ENCODE results near the gene GMDS. TPM values are rescaled to one million over a fixed set of nuclear protein-coding genes. Genes with fewer than 3 reads are reported as not detected.

GMDS gene
- polyA plus RNA-seq, 4 donors, result 29.7 to 80.9 (median 73.4) TPM

DNA sequence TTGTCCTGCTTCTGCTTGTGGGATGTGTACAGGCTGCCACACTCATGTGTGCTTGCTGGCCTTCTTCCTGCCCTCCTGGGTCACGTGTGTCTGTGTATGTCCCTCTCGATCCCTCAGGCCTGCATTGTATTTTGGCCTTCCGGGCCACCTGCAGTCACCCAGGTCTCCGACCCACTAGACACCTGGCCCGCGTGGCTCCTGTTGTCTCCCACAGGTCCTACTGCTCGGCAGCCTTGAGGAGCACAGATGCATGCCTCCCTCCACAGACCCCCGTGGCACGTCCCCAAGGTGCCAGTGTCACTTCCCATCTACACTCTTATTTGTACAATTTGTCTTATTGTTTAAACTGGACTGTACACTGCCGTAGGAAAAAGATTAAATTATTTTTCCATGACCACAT is 592.6 kb downstream of the GMDS start:
- DNase-seq (ENCODE audit: low read depth in 4 of 4, low spot score in 3 of 4), result no peak

DNA sequence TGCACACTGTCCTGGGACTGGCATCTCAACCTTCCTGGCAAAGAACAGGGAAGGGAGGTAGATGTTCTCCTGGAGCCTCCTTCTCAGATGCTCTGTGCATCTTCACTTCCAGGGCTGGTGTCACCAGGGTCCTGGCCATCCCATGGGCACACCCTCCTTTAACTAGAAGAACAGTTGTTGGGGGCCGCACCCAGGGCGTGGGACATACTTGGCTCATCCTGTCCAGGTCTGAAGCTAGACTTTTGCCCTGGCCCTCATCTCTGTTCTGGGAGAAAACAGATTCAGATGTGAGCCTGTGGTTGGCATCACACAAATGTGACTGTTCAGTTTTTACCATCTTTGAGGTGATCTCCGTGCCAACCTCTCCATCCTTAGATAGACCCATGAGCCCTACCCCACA is 594.0 kb downstream of the GMDS start:
- DNase-seq (ENCODE audit: low read depth in 4 of 4, low spot score in 3 of 4), result no peak

DNA sequence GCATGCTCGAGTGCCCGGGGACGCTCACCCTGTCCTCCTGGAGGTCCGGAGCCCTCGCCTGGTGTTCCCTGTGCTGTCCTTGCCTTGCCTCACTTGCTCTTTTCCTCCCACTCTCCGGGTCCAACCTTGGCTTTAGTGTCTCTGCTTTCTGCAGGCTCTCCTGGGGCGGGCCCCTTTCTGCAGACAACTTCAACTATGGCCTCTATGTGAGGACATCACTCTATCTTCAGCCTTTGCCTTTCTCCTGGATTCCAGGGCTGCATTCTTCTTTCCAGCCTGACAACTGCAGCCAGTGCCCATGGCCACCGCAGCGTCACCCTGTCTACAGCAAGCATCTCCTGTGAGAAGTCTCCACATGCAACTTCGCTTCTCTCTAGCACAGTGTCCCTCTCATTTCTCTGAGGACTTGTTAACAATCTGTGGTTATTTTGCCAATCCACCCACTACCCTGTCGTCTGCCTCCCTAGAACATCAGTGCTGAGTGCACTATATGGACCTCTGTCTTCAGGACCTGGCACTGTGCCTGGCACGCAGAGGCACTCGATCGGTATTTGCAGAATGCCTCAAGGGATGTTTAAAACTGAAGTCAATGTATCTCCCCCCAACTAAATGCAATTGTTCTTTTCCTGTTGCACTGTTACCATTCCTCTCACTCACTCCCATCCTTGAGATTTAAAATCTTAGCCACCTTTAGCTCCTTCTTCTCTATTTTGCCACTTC is 599.8 kb downstream of the GMDS start:
- no peak for DNase-seq (ENCODE audit: low read depth in 4 of 4, low spot score in 3 of 4)

DNA sequence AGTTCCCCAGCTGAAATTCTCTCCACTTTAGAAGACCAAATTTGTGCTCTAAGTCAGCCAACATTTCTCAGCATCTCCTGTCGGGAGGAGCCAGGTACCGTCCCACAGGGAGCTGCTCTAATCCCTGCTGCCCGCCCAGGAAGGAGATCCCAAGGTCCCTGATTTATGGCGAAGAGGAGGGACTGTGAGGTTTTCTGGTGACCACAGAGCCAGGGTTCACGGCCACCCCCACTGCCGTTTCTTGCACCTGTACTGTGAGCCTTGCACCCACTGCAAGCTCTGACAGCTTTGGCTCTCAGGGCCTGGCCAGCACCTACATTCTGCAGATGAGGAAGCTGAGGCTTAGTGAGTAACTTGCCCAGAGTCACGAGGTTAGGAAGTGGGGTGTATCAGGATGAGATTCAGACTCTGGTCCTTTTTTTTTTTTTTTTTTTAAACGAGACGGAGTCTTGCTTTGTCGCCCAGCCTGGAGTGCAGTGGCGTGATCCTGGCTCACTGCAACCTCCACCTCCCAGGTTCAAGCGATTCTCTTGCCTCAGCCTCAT is 600.8 kb downstream of the GMDS start:
- no peak for DNase-seq (ENCODE audit: low read depth in 4 of 4, low spot score in 3 of 4)

DNA sequence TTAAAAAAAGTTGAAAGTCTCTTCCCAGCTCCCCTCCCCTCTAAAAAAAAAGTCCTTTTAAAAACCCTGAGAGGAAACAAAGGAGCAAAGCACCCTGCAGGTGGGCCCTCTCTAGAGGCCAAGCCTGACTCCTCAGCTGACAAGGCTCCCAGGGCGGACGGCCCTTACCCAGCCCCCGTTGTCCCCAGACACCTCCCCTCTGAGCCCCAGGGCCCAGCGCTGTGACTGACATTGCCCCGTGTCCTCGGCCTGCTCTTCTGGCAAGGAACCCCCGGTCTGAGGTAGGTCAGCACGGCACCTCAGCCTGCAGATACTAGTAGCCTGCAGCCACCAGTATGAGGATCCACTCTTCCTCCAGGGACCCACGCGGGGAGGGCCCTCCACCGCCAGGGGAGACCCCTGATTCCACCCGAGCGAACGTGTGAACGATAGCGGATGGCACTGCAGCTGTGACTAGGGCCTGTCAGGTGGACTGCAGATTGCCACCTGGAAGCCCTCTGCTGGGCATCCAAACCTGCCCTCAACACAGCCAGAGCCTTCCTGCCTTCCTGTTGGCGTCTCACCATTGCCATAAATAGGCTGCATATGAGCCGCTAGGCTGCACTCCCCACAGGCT is 601.5 kb downstream of the GMDS start:
- DNase-seq (ENCODE audit: low read depth in 4 of 4, low spot score in 3 of 4), result no peak

DNA sequence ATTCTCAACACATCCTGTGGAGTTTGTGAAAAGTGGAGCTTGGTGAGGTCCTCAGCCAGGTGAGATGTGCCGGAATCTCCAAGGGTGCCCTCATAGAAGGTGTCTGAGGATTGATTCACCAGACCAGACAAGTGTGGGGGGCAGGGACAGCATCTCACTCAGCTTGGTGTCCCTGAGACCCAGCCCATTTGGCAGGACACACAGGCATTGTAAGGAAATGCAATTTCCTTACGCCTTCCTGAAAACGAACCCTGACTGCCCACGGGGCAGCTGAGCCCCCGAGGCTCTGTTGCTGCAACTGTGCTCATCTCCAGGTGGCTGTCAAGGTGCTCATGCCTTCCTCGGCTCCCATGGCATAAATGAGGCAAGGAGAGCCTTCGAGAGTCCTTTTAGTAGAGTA is 602.3 kb downstream of the GMDS start:
- no peak for DNase-seq (ENCODE audit: low read depth in 4 of 4, low spot score in 3 of 4)

DNA sequence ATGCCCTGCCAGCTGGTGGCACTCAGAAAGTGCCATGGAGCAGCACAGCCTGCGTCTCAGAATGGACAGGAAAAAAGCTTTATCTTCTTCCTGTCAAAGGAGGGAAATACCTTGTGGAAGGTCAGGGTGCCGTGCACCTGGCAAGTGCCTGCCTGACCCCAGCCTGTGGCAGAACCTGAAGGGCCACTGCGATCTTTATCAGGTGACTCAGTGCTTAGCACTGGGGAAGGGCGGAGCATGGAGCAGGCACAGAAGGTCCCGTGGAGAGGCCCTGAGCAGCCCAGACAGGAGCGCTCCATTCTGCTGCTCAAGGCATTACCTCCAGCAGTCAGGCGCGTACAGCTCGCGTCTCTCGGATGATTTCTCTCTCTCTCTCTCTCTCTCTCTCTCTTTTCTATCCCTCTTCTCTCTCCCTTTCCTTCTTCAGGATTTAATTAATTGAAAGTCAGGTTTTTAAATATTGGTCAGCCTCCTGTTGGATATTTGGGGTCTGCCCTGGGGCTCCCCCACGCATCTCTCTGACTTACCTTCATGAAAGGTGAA is 604.0 kb downstream of the GMDS start:
- DNase-seq (ENCODE audit: low read depth in 4 of 4, low spot score in 3 of 4), result no peak

DNA sequence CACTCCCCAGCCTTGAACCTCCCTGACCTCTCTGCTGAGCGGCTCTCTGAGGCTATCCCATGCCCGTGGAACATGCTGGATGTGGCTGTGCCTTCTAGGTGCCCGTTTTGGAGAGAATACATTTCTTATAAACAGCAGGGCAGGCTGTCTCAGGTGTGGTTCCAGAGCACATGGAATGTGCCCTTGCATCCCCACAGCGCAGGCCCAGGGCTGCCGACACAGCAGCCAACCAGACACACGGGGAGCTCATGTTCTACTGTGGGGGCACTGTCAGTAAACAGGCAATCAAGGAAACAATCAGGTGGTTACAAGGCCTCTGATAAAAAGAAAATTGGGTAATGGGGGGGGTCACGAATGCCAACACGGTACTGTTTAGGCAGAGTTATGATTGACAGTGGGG is 604.9 kb downstream of the GMDS start:
- DNase-seq (ENCODE audit: low read depth in 4 of 4, low spot score in 3 of 4), result no peak

DNA sequence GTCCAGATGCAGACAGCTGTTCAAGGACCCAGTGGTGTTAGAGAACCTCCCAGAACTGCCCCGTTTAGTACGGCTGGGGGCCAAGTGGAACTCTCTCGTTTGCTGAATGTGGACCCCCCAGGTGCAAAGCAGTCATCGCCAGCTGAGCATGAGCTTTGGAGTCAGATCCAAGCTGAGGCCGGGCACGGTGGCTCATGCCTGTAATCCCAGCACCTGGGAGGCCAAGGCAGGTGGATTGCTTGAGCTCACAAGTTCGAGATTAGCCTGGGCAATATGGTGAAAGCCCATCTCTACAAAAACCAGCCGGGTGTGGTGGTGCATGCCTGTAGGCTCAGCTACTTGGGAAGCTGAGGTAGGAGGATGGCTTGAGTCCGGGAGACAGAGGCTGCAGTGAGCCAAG is 606.0 kb downstream of the GMDS start:
- DNase-seq (ENCODE audit: low read depth in 4 of 4, low spot score in 3 of 4), result no peak

DNA sequence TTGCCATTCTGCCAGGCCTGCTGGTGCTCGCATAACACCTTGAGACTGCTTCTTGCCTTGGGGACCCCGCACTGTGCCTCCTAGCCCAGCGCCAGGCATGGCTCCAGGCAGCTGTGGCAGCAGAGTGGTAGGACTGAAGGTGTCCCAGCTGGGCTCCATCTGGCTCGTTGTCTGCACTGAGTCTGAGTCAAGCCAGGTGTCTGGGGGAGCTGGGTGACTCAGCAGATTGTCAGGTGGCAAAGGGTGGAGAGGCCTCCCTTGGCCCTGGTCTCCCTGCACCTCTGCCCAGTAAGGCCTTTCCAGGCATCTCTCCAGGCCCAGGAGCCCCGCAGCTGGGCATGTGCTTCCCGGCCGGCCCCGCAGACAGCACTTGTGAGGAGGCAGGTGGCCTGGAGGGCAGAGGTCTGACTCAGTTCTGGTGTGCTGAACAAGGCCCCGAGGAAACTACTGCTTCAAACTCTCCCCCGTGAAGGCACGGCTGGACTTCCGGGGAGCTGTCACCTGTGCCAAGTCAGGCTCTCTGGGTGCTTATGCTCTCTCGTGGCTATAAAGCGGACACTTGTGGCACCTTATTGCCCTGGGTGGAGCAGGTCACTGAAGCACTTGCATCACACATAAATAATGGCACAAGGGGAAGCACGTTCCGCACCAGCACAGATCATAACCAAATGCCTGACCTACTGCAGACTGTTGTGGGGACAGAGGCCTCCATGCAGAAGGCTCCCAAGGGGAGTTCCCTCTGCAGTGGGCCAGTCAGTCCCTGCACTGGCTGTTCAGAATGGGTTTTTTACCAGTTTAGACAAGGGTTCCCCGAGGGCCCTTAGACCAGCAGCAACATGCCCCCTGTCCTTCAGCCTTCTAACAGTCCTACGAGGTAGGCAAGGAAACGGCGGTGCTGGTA is 608.2 kb downstream of the GMDS start:
- no peak for DNase-seq (ENCODE audit: low read depth in 4 of 4, low spot score in 3 of 4)

DNA sequence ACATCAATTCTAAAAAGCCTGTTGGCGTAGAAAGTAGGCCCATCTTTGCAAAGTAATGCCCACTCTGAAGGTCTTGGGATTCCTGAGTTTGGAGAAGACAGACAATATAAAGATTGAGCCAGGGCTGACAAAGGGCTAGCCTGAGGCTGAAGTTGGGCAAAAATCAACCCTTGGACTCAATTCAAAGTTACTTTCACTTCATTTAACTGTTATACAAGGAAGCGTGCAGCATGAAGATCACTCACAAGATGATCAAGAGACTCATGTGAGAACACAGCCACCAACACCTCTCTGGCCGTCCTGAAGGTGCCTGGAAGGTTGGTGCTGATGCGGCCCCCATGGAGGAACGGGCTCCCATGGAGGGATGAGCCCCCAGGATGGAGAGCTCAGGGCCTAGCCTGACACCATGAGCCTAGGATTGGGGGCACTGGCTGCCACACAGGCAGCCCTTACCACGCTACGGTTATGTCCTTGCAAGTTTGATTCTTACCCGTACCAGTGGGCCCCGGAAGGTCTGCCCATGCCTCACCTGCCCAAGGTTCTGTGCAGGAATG is 609.1 kb downstream of the GMDS start:
- no peak for DNase-seq (ENCODE audit: low read depth in 4 of 4, low spot score in 3 of 4)

DNA sequence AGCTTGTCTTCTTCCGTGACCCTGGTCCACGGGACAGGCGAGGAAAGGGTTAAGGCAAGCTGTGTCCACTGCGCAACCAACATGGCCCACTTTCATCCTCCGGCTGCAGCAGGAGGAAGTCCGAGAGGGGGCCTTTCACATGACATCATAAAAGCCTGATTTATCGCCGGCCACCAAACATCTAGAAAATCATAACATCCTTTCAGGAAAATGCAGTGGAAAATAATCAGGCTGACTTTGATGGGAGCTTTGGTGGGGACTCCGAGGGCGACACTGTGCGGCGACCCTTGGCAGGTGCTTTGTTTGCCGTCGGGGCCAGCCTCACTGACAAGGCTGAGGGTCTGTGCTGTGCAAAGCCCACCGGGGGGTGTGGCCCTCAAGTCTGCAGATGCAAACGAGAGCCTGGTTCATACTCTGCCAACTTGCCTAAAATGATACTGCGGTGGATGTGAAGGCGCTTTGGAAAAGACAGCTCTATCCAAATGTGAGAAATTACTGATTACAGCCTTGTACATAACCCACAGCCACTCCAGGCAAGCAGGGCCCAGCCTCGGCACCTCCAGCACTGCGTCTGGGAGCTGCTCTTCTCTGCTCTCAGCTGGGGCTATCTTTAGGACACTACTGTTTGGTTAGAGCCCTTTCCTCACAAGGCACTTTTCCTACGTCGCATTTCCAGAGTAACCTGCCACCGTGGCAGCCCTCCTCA is 609.9 kb downstream of the GMDS start:
- DNase-seq (ENCODE audit: low read depth in 4 of 4, low spot score in 3 of 4), result no peak

DNA sequence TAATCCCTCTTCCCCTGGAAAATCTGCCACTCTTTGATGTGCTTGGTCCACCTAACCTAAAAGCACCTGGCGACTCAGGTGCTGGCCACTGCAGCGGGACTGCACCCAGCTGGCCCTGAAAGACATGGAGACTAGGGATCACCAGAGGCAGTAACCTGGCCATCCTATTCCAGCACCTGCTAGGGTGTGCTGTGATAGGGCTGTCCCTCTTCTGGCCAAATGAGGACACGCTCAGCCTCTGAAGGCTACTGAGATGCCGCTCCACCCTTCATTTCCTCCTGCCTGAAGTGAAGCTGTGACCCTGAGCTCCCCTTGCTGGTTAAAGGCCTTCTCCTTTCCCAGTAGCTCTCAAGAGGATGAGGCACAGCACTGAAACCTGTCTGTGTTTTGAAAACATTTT is 611.3 kb downstream of the GMDS start:
- DNase-seq (ENCODE audit: low read depth in 4 of 4, low spot score in 3 of 4), result no peak

DNA sequence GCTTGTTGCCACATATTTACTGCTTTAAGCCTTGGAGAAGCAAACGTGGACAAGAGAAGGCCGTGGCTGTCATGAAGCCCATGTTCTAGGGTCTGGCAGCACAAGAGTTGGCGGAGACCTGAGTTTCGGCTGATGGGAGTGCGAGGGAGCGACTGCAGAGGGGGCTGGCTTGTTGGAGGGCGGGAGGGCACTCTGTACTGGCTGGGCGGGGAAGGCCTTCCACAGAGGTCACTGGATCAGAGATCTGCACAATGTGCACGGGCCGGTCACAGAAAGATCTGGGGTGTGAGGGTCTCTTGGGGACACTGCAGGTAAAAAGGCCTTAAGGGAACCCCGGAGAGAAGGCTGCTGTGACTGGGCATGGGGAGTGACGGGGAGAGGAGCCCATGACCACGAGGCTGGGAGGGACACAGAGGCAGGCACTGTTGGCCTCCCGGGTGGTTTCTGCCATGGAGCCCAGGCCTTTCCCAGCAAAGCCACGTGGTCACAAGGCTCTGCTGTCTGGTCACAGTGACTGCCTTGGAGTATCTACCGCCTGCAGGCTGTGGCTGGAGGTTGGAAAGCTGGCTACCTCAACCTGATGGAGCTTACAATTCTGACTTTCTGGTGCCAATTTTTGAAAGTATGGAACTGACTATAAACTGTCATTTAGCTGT is 611.9 kb downstream of the GMDS start:
- no peak for DNase-seq (ENCODE audit: low read depth in 4 of 4, low spot score in 3 of 4)

DNA sequence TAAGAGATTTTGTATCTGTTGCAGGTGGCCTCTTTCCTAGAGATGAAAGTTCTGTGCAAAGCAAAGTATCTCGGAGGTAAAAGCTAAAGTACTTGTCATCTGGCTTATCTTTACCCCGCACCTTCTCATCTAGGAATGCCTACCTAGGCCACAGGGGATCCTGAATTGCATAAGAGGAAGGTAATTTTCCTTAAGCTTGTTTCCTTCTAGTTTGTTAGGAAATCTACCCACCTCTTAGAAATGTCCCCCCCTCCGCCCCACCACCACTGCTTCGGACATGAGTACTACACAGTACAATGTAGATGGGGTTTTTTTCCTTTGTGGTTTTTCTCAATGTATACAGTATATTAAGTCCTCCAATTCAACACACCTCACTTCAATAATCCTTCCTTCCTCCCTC is 614.2 kb downstream of the GMDS start:
- DNase-seq (ENCODE audit: low read depth in 4 of 4, low spot score in 3 of 4), result no peak

DNA sequence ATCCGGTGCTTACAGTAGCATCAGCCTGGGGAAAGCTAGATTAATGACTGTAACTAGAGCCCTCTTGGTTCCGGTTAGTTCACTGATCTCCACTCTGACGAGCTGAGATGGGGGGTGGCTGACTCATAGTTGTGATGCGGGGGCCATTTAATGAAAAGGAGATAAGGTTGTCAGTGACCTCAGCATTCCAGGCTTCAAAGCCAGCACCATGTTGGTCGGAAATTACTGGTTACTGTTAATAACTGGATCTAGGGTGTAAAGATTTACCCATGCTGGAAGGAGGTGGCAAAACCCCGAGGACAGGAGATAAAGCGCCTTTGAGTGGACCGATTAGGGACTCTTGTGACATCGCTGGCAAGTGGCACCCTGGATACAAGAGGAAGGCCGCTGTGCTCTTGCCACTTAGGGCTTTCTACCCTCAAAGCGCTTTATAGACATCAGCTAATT is 614.6 kb downstream of the GMDS start:
- DNase-seq (ENCODE audit: low read depth in 4 of 4, low spot score in 3 of 4), result no peak

DNA sequence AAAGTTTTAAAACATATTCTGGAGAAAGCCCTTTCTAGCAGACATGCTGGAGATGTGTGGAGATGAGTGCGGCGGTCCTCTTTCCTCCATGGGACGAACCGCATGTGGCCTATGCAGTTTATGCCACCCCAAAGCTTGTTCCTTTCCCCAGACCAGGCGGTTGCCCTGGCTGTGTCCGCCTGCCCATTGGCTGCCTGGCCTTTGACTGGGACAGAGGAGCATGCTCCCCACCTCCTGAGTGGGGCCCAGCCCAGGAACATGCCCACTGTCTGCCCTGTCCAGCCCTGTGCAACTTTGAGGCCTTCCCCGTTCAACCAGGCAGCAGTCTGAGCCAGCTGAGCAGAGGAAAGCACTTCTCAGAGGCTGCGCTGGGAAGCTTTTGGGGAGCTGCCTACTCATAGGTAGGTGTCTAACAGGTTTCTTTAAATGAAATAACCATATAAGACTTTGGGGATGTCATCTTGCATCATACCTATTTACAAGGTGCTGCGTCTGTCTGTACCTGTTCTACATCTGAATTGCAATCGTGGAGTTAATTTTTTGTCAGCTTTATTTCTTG is 615.1 kb downstream of the GMDS start:
- DNase-seq (ENCODE audit: low read depth in 4 of 4, low spot score in 3 of 4), result no peak

DNA sequence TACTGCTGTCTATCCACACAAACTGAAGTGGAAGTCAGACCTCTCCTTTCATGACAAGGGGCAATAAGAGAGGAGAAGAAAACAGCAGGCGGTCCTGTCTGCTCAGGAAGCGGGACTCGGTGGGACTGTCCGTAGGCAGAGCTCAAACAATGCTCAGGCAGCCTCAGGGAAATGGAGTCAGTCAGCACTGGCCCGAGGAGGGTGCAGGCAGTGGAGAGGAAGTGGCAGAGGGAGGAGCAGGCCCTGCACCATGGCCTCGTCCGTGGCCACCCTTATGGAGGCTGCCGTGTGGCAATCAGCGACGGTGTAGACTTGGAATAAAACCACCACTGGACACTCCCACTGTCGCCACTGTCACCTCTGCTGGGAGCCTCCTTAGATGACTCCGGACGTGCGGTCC is 616.1 kb downstream of the GMDS start:
- DNase-seq (ENCODE audit: low read depth in 4 of 4, low spot score in 3 of 4), result no peak

DNA sequence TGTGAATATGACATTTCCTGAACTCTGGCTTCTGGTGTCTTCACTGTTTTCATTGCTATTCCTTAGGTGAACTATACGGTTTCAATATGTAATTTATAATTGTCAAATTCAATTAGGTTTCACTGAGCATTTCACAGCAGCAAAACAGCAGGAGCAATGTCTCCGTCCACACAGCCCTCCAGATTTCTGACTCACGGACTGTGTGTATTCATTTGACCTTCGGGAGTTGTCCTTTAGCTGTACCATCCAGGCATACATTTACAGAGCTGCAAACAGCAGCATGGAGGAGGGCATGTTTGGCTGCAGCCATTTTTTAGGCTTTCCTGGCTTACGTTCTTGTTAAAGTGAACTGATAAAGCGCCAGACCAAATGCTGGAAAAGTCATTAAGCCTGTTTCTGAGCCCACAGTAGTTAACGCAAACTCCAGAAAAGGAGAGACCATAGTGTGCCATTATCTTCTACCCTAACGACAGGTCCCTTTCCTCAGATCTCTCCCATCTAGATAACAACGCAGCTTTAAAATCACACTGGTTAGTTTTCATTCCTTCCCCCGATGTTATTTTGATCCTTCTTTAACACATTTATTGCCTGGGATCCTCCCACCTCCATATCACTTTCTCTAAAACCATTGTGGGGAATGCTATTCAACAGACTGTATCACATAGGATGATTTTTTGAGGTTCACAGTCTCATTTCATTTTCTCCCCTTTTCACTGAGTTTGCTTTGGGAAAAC is 617.4 kb downstream of the GMDS start:
- no peak for DNase-seq (ENCODE audit: low read depth in 4 of 4, low spot score in 3 of 4)

Data from left renal pelvis (tissue), 4 donors.